ENCODE results near the gene TRABD2B.

Gene TRABD2B

GRCh38 chr1:47824297-47824696 is 172.9 kb downstream of the TRABD2B start:
- H3K4me1 ChIP-seq (ENCODE audit: control insufficient read depth, insufficient read depth, low read length): peaks cover 3% of the 10 kb centered on the region
- no peak overlapping the region for H3K9ac ChIP-seq (ENCODE audit: low read length)
- H3K9me3 ChIP-seq (ENCODE audit: control insufficient read depth, low read length): no peaks in the 10 kb centered on the region

DNA sequence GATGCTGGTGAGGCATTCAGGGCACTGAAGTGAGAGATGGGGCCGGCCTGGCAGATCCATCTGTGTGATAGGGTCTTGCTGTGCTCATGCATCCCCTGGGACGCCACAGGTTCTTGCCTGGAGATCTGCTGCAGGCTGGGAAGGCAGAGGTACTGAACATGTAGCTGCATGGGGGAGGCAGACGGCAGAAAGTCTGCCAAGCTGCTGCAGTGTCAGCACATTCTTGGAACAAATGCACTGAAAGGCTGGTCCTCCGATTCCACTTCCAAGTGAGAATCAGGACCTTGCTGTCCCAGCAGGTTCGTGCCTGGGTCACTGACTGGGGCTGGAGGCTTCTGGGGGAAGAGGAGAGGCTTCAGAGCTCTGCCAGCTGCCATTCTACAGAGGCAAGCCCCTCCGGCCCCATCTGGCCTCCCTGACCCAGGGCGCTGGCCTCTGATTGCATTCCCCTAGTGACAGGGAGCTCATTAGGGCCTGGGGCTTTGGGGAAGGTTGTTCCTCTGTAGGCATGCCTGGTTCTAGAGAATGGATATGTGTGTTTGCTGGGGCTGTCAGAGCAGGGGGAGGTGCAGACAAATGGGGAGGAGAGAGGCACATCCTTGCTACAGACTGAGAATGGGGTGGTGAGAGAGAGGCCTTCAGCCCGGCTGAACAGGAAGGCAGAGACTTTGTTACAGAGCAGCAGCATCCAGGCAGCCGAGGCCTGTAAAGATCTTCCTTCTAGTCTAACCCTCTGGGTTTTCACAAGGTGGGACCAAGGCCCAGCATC is 174.0 kb downstream of the TRABD2B start:
- Histone ChIP-seq H3K9ac (ENCODE audit: low read length) (no peak overlapping the region), H3K4me1 (ENCODE audit: control insufficient read depth, insufficient read depth, low read length) (no peaks in the 10 kb centered on the region), H3K9me3 (ENCODE audit: control insufficient read depth, low read length) (no peaks in the 10 kb centered on the region), H3K4me3 (ENCODE audit: low read length) (no peak overlapping the region), H3K36me3 (ENCODE audit: control insufficient read depth, insufficient read depth, low read length, severe bottlenecking) (no peaks in the 10 kb centered on the region), H3K27me3 (replicated peaks; ENCODE audit: control insufficient read depth, insufficient read depth, low read length) (peaks cover 12% of the 10 kb centered on the region)
- DNase-seq (ENCODE audit: low read depth): no peak

More at GRCh38 chr1:47824297-47824696, 172.9 kb downstream of the TRABD2B start:
- peaks cover 12% of the 10 kb centered on the region for H3K27me3 ChIP-seq (replicated peaks; ENCODE audit: control insufficient read depth, insufficient read depth, low read length)
- H3K4me3 ChIP-seq (ENCODE audit: low read length): no peak overlapping the region
- DNase-seq (ENCODE audit: low read depth): no peak
- no peaks in the 10 kb centered on the region for H3K36me3 ChIP-seq (ENCODE audit: control insufficient read depth, insufficient read depth, low read length, severe bottlenecking)

DNA sequence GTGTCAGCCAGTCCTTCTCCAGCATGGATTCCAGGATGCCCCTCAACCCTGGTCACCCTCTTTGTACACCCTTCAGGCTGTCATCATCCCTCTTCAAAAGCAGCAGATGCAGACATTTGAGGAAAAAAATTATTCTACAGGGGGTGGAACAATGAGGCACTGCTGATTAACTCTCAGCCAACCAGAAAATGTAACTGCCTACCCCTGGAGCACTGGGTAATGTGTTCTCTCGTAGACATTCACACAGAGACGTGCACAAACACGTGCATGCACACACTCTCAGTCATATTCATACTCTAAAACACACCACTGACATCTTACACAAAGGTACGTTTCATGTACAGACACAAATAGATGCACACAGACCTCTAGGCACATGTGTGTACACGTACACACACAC is 175.4 kb downstream of the TRABD2B start:
- Histone ChIP-seq H3K9ac (ENCODE audit: low read length) (no peak overlapping the region), H3K4me1 (ENCODE audit: control insufficient read depth, insufficient read depth, low read length) (no peaks in the 10 kb centered on the region), H3K4me3 (ENCODE audit: low read length) (no peak overlapping the region), H3K9me3 (ENCODE audit: control insufficient read depth, low read length) (no peaks in the 10 kb centered on the region), H3K36me3 (ENCODE audit: control insufficient read depth, insufficient read depth, low read length, severe bottlenecking) (no peaks in the 10 kb centered on the region), H3K27me3 (replicated peaks; ENCODE audit: control insufficient read depth, insufficient read depth, low read length) (peaks cover 6% of the 10 kb centered on the region)
- DNase-seq (ENCODE audit: low read depth): no peak

- DNase-seq (ENCODE audit: low read depth): no peak
- Histone ChIP-seq H3K9me3 (ENCODE audit: control insufficient read depth, low read length) (no peaks in the 10 kb centered on the region), H3K27me3 (replicated peaks; ENCODE audit: control insufficient read depth, insufficient read depth, low read length) (peaks cover 6% of the 10 kb centered on the region), H3K4me1 (ENCODE audit: control insufficient read depth, insufficient read depth, low read length) (peaks cover 6% of the 10 kb centered on the region), H3K36me3 (ENCODE audit: control insufficient read depth, insufficient read depth, low read length, severe bottlenecking) (no peaks in the 10 kb centered on the region), H3K4me3 (ENCODE audit: low read length) (no peak overlapping the region), H3K9ac (ENCODE audit: low read length) (no peak overlapping the region)
Observed at GRCh38 chr1:47819574-47819888, 177.7 kb downstream of the TRABD2B start.

GRCh38 chr1:47818682-47819573 is 178.3 kb downstream of the TRABD2B start:
- Histone ChIP-seq H3K27me3 (replicated peaks; ENCODE audit: control insufficient read depth, insufficient read depth, low read length) (peaks cover 3% of the 10 kb centered on the region), H3K9ac (ENCODE audit: low read length) (no peak overlapping the region), H3K4me3 (ENCODE audit: low read length) (no peak overlapping the region), H3K36me3 (ENCODE audit: control insufficient read depth, insufficient read depth, low read length, severe bottlenecking) (no peaks in the 10 kb centered on the region), H3K4me1 (ENCODE audit: control insufficient read depth, insufficient read depth, low read length) (peaks cover 10% of the 10 kb centered on the region), H3K9me3 (ENCODE audit: control insufficient read depth, low read length) (no peaks in the 10 kb centered on the region)
- no peak for DNase-seq (ENCODE audit: low read depth)

GRCh38 chr1:47817861-47818260 is 179.3 kb downstream of the TRABD2B start:
- Histone ChIP-seq H3K27me3 (replicated peaks; ENCODE audit: control insufficient read depth, insufficient read depth, low read length) (peaks cover 3% of the 10 kb centered on the region), H3K36me3 (ENCODE audit: control insufficient read depth, insufficient read depth, low read length, severe bottlenecking) (no peaks in the 10 kb centered on the region), H3K4me3 (ENCODE audit: low read length) (no peak overlapping the region), H3K4me1 (ENCODE audit: control insufficient read depth, insufficient read depth, low read length) (peaks cover 10% of the 10 kb centered on the region), H3K9ac (ENCODE audit: low read length) (no peak overlapping the region), H3K9me3 (ENCODE audit: control insufficient read depth, low read length) (no peaks in the 10 kb centered on the region)
- DNase-seq (ENCODE audit: low read depth): no peak

DNA sequence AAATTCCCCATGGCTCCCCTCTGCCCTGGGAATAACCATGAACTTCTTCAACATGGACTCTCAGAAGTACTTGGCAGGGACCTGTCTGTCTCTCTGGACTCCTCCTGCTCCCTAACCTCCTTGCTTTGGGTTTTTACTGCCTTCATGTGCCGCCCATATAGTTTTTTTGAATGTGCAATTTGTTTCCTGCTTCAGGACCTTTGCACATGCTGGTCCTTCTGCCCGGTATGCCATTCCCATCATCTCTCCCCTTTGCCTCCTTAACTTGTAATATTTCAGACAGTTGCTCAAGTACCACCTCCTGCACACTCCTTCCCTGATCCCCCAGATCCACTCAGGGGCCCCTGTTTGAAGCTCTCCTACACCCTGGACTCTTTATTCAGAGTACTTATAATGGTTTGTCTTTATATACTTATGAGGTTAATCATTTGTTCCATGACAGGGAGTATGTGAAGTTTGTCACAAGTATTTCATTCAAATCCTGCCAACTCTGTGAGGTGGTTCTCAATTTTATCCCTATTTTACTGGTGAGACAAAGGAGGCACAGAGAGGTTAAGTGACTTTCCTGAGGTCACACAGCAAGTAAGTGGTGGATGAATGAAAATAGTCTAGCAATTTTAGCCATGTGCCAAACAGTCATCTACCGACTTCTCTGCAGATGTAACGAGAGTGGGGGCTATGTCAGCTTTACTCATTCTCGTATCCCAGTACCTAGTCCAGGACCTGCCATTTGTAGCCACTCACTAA is 180.7 kb downstream of the TRABD2B start:
- Histone ChIP-seq H3K4me1 (ENCODE audit: control insufficient read depth, insufficient read depth, low read length) (peaks cover 10% of the 10 kb centered on the region), H3K27me3 (replicated peaks; ENCODE audit: control insufficient read depth, insufficient read depth, low read length) (peaks cover 3% of the 10 kb centered on the region), H3K9ac (ENCODE audit: low read length) (no peak overlapping the region), H3K9me3 (ENCODE audit: control insufficient read depth, low read length) (no peaks in the 10 kb centered on the region), H3K4me3 (ENCODE audit: low read length) (no peak overlapping the region), H3K36me3 (ENCODE audit: control insufficient read depth, insufficient read depth, low read length, severe bottlenecking) (no peaks in the 10 kb centered on the region)
- DNase-seq (ENCODE audit: low read depth): no peak

DNA sequence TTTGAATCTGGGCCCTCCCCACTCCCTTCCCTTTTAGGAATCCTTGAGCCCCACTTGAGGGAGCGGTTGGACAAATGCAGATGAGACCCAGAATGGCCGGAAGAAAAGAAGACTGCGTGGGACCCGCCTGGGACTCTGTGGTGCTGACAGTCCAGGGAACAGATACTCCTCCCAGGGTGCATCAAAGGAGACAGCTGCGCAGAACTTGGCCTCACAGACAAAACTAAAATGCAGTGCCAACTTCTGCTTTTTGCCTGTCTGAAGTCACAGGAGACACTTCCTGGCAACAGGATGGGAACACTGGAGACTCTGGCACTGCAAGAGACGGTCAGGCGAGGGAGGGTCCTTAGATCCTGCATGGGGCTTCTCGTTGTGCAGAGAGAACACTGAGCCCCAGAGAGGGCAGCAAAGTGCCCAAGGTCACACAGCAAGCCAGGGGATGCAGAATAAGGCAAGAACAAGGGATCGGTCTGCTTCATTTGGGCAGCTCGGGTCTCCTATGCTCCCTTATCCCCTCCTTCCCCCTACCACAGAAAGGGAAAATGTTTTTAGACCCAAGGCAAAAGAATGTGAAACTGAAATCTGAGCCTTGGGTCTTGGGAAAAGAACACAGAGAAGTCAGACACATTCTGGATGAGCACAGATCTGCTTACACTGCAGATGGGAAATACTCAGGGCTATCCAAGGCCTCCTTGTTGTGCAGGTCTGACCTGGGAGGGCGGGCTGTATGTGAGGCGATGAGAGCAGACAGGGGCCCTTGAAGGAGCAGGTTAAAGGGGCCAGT is 182.4 kb downstream of the TRABD2B start:
- Histone ChIP-seq H3K36me3 (ENCODE audit: control insufficient read depth, insufficient read depth, low read length, severe bottlenecking) (no peaks in the 10 kb centered on the region), H3K4me3 (ENCODE audit: low read length) (no peak overlapping the region), H3K9ac (ENCODE audit: low read length) (no peak overlapping the region), H3K4me1 (ENCODE audit: control insufficient read depth, insufficient read depth, low read length) (peaks cover 10% of the 10 kb centered on the region), H3K9me3 (ENCODE audit: control insufficient read depth, low read length) (no peaks in the 10 kb centered on the region), H3K27me3 (replicated peaks; ENCODE audit: control insufficient read depth, insufficient read depth, low read length) (peaks cover 3% of the 10 kb centered on the region)
- no peak for DNase-seq (ENCODE audit: low read depth)

DNA sequence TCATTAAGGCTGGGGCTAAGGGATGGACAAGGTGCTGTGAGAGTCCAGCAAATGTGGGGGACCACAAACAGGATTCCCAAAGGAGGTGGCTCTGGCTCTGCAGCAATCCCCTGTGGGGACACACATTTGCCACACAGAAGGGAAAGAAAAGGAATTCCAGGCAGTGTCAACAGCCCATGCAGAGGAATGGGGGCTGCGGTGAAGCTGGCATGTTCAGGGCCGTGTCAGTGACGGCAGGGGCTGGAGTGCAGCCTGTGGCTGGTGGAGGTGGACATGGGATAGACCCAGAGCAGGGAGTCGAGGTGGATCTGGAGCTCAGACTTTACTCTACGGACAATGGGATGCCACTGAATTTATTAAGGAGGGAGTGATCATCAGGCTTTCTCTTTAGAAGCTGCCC is 183.2 kb downstream of the TRABD2B start:
- H3K4me1 ChIP-seq (ENCODE audit: control insufficient read depth, insufficient read depth, low read length): peaks cover 10% of the 10 kb centered on the region
- peaks cover 3% of the 10 kb centered on the region for H3K27me3 ChIP-seq (replicated peaks; ENCODE audit: control insufficient read depth, insufficient read depth, low read length)
- H3K4me3 ChIP-seq (ENCODE audit: low read length): no peak overlapping the region
- H3K9ac ChIP-seq (ENCODE audit: low read length): no peak overlapping the region
- no peaks in the 10 kb centered on the region for H3K36me3 ChIP-seq (ENCODE audit: control insufficient read depth, insufficient read depth, low read length, severe bottlenecking)
- DNase-seq (ENCODE audit: low read depth): no peak
- H3K9me3 ChIP-seq (ENCODE audit: control insufficient read depth, low read length): no peaks in the 10 kb centered on the region

GRCh38 chr1:47812904-47813514 is 184.2 kb downstream of the TRABD2B start:
- Histone ChIP-seq H3K4me1 (ENCODE audit: control insufficient read depth, insufficient read depth, low read length) (peaks cover 10% of the 10 kb centered on the region), H3K36me3 (ENCODE audit: control insufficient read depth, insufficient read depth, low read length, severe bottlenecking) (no peaks in the 10 kb centered on the region), H3K27me3 (replicated peaks; ENCODE audit: control insufficient read depth, insufficient read depth, low read length) (peaks cover 3% of the 10 kb centered on the region), H3K4me3 (ENCODE audit: low read length) (no peak overlapping the region), H3K9me3 (ENCODE audit: control insufficient read depth, low read length) (no peaks in the 10 kb centered on the region), H3K9ac (ENCODE audit: low read length) (no peak overlapping the region)
- DNase-seq (ENCODE audit: low read depth): no peak

All from adipocyte (in vitro differentiated cells).